IPS DF 19.7 (cell line): ENCODE results near the gene TACR2.

Experiments used
- DNase-seq: peaks from one replicate; pipeline ENCODE4 v3.0.0-alpha.2; 2013; ENCODE audit warnings: low read depth, low spot score

TACR2 gene

DNA sequence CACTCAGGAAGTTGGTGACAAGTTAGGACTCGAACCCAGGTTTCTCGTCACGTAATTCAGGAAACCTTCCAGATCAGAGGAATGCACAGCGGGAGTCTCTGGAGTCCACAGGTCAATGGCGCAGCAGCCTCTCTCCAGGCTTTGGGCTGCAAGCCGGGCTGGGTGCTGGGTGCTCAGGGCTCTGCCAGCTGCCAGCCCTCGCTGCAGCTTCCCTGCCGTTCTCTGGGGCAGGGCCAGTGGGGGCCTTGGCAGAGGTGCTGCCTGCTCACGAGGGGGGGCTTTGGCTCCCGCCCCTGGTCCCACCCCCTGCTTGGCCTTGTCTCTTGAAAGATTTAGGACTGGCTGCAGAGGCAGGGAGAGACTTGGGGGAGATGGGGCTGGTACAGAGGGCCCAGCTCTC, at the start of gene TACR2:
Gene TACR2, minus strand, starts transcription at position 224 of the 400 bp plus-strand sequence. CDS start 595 bp downstream, outside the sequence.
- no peak for DNase-seq

- no peak for DNase-seq
Measured at GRCh38 chr10:69466158-69466490, 49.4 kb upstream of the TACR2 start.

GRCh38 chr10:69465457-69466157, 48.9 kb upstream of the TACR2 start:
- no peak for DNase-seq

DNA sequence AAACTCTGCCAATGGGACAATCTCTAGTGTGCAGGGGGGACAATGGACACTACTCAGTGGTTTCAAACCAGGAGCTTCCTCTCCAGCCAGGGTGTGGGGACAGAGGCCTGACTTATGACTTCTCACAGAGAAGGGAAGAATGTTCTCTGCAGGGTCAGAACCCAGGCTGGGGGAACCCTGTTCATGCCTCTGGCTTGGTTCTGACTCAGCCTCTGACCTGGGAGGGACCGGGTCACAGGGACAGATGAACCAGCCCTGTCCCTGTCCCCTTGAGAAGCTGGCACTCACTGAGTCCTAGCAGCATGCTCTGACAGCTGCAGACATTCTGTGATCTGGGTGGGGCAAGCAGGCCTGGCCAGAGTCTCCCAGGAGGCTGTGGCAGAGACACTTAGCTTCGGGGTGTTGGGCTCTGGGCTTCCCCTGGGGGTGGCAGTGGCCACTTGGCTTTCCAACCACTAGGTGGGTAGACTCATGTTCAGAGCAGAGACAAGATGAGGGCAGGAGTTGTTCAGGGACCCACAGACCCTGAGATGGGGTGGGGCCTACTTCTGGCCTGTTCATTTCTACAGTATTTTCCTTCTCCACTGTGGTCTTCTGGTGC, 48.2 kb upstream of the TACR2 start:
- no peak for DNase-seq

GRCh38 chr10:69464401-69464800, 47.7 kb upstream of the TACR2 start:
- DNase-seq: no peak

DNA sequence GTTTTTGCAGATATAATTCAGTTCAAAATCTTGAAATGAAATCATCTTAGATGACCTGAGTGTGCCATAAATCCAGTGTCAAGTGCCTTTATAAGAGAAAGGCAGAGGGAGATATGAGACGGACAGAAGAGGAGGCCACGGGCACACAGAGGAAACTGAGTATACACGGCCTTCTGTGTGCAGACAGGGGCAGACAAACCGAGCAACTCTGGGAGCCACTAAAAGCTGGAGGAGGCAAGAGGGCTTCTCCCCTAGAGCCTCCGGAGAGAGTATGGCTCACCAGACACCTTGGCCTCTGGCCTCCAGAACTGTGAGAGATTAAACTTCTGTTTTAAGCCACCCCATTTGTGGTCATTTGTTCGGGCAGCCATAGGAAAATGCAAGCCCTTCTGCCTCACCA, 47.2 kb upstream of the TACR2 start:
- no peak for DNase-seq

GRCh38 chr10:69461243-69462025, 44.7 kb upstream of the TACR2 start:
- DNase-seq: no peak

- no peak for DNase-seq
Measured at GRCh38 chr10:69460576-69461242, 44.0 kb upstream of the TACR2 start.

DNA sequence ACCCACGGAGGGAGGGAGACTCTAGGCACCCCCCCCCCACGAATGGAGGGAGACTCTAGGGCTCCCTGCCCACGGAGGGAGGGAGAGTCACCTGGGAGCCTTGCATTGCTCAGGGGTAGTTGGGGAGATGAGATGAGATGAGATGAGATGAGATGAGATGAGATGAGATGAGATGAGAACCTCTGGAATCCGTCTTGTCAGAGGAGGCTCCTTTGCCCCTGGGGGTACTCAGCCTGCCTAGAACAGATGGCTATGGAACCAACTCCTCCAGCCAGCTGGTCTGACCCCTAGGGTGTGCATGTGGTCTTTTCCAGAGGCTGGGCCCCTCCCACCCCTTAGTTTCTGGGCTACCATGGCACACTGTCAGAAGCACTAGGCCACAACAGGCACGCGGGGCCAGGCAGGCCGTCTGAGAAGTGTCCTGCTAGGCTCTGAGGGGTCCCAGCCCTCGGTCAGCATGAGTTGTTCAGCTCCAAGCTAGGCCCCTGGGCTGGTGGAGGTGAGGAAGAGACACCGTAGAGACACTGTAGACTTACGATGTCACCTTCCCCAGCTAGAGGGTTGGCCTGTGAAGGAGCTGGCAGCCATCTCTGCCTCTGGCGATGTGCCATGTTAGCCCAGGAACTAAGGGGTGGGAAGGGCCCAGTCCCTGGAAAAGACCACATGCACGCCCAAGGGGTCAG, 43.3 kb upstream of the TACR2 start:
- DNase-seq: no peak

- no peak for DNase-seq
Measured at GRCh38 chr10:69459101-69459790, 42.5 kb upstream of the TACR2 start.

GRCh38 chr10:69458430-69459100, 41.8 kb upstream of the TACR2 start:
- DNase-seq: no peak

GRCh38 chr10:69457771-69458237, 41.1 kb upstream of the TACR2 start:
- DNase-seq: no peak

DNA sequence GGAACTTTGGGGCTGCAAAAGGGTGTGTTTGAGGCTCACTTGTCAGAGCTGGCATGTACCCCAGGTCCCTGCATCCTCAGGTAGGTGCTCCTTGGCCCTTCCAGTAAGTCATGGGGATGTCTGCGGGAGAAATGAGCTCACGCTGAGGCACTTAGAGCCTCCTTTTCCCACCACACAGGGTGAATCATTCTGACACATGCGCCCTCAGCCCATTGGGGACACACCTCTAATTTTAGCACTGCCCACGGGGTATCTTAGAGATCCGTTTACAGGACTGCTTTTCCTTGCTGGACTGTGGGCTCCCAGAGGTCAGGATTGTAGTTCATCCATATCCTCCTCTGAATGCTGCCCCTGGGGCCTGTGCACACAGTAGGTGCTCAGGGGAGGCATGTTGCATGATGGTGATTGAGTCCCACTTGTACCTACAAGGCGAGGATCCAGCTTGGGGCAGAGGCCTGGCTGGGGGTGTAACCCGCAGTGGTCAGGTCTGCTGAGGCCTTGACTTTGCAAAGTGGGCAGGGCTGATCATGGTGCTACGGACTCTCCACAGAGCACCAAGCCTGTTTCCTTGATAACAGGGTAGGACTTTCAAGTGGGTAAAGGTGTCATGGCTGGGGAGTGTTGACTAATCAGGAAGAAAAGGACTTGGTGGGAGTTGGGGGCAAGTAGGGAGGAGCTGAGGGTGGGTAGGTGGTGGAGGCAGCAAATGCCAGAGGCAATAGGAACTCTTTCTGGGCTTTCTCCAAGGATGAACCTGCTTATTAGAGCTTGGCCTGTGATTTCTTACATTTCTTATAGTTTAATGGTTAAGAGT, 40.4 kb upstream of the TACR2 start:
- DNase-seq: no peak

GRCh38 chr10:69455006-69455763, 38.5 kb upstream of the TACR2 start:
- DNase-seq: no peak

GRCh38 chr10:69453795-69454194, 37.1 kb upstream of the TACR2 start:
- no peak for DNase-seq

GRCh38 chr10:69452676-69453415, 36.1 kb upstream of the TACR2 start:
- DNase-seq: no peak

DNA sequence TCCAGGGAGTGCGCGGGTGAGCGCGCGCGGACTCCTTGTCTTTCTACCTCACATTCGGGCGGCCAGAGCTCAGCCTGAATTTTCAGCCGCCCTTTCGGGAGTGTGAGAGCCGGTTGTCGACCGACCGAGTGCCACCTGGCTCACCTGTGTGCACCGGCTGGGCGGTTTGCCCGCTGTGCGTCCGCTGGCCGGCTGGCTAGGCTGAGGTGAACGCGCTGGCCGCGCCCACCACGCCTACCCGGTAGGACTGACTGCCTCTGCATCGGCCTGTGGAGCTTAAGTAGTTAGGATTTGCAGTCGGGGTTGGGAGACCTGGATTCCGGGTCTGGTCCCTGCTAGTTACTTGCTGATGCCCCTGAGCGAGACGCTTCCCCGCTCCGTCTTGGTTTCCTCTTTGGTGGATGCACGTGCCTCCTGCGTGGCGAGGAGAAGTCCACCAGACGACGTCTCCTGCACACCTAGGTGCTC, 35.1 kb upstream of the TACR2 start:
- DNase-seq: no peak

DNA sequence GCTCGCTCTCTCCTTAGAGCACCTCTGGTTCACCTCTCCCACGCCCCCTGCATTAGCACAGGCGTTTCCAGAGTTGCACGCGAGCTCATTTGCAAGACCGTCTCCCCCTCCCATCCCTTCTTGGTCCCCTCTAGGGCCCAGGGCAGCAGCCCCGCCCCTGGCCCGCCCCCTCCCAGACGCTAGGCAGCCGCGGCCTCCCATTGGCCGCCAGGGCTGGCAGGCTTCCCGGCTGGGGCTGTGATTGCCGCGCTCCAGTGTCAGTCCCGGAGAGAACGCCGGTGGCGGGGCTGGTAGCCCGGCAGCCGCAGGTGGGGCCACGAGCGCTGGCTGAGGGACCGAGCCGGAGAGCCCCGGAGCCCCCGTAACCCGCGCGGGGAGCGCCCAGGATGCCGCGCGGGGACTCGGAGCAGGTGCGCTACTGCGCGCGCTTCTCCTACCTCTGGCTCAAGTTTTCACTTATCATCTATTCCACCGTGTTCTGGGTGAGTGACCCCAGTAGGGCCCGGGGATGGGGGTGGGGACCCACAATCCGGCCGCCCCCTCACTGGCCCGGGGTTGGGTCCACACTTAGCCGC, 34.6 kb upstream of the TACR2 start, which contains the start of gene TSPAN15:
Gene TSPAN15, plus strand, starts transcription at position 257 of the 575 bp plus-strand sequence. Its CDS starts 130 bp downstream, at position 387.
- DNase-seq: peak; percentile 77
